GM10847 (cell line): ENCODE results near the gene TNP2.

Experiments
- POLR2A ChIP-seq: IDR thresholded peaks from 2 replicates; pipeline ENCODE4 v1.6.1; 2011; ENCODE audit not compliant: insufficient read length; ENCODE audit errors: extremely low read depth

TNP2 gene

DNA sequence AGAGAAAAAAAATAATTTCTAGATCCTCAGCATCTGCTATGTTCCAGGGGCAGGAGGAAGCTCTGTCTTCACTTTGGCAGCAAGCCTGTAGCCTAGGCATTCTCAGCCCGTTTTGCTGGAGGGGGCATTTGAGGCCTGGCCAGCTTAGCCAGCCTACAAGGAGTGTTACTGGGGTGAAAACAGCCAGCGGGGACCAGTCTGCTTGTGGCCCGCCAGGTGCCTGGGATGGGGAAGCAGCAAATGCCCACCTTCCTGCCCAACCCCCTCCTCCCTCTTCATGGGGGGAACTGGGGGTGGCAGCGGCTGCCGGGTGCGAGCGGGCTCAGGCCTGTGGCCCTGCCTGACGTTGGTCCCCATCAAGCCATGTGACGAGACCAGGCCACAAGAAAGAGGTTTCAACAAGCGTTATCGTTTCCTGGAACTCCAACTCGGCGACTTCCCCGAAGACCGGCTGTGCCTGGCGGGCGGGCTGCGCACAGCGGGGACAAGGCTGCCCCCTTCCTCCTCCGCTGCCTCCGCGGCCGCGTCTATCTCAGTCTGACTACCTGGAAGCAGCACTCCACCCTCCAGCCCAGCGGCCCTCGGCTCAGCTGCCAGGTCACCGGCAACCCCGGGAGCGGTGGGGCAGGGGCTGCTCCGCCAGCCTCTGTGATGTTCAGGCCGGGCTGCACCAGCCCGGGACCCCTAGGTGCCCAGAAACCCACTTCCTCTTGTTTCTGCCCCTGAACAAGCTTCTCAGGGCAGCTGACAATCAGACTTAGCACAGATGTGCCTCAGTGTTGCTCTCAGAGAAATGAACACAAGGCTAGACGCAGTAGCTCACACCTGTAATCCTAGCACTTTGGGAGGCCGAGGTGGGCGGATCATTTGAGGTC is 36.0 kb downstream of the TNP2 start:
- no peak for TF ChIP-seq POLR2A

GRCh38 chr16:11232302-11232851 is 36.7 kb downstream of the TNP2 start:
- no peak for TF ChIP-seq POLR2A

DNA sequence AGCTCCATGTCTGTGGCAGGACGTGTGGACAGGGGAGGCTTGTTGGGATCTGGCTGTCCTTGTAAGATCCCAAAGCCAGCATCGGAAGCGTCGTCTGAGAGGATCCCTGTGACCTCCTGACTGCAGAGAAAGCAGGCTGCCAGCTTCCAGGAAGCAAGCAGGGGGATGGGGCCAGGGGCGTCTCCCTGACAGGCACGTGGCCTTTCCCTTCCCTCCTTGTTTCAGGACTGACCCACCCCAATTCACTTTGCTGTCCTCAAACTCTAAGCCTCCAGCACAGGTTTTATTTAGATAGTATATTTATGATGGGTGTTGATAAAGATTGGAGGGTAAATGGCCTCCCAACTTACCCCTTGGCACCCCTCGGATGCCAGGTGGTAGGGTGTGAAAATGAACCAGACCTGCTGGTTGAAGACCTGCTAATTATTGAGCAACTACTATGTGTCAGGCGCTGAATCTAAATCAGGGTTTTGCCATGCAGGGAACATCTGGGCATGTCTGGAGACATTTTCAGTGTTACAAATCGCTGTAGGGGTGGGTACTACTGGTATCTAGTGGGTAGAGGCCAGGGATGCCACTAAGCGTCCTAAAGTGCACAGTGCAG is 37.7 kb downstream of the TNP2 start:
- TF ChIP-seq POLR2A, result no peak

DNA sequence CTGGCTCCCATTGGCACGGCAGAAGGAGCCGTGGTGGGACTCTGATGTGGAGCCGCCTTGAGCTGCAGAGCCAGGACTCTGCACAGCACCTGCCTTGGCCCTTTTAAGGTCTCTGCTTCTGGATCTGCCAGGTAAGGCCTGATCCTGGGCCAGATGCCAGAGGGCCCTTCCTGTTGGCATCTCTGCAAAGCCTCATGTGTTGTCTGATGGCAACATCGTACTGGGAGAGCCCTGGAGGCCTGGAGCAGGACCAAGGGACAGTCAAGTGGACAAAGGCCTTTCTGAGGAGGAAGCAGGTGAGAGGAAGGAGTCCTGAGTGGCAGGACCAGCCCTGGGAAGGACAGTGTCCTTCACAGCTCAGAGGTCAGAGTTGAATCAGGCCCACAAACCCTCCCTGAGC is 39.2 kb downstream of the TNP2 start:
- TF ChIP-seq POLR2A, result no peak

- TF ChIP-seq POLR2A, result no peak
Measured at GRCh38 chr16:11229432-11229831, 39.7 kb downstream of the TNP2 start.

DNA sequence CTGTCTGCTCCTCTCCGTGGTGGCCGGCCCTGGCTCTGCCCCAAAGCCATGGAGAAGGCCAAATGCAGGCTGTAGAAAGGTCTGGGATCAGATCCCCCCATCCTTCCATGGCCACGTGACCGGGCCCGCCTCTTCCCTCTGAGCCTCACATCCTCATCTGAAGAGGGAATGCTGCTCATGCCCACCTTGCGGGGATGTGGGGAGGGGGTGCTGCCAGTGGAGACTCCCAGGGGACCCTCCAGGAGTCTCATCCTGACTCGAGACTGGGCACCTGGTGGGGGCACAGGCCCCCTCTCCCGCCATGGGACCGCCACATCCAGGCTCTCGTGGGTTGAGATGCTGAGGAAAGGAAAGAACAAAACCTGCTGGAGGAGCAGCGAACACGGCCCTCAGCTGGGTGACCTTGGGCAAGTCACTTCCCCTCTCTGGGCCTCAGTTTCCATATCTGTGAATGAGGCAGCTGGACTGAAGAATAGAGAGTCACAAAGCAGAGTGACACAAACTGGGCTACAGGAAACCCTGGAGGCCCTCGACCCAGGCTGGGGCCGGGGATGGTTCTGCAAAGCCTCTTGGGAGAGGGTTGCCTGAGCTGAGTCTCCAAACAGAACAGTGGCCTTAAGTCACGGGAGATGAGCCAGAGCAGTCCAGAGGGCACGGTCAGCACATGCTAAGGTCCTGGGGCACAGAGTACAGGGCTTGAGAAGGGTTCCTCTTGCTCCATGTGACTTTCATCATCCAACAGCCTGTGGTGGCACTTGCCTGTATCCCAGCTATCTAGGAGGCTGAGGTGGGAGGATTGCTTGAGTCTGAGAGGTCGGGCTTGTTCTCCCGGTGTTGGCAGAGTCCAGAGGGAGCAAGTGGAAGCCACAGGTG is 43.2 kb downstream of the TNP2 start:
- TF ChIP-seq POLR2A, result no peak

GRCh38 chr16:11224894-11225676 is 44.0 kb downstream of the TNP2 start:
- TF ChIP-seq POLR2A, result no peak

- TF ChIP-seq POLR2A, result no peak
Measured at GRCh38 chr16:11224096-11224893, 44.8 kb downstream of the TNP2 start.

GRCh38 chr16:11219178-11219577 is 49.9 kb downstream of the TNP2 start:
- no peak for TF ChIP-seq POLR2A

- no peak for TF ChIP-seq POLR2A
Measured at GRCh38 chr16:11218604-11218962, 50.5 kb downstream of the TNP2 start.
